ENCODE results near the gene MTTP.

DNA sequence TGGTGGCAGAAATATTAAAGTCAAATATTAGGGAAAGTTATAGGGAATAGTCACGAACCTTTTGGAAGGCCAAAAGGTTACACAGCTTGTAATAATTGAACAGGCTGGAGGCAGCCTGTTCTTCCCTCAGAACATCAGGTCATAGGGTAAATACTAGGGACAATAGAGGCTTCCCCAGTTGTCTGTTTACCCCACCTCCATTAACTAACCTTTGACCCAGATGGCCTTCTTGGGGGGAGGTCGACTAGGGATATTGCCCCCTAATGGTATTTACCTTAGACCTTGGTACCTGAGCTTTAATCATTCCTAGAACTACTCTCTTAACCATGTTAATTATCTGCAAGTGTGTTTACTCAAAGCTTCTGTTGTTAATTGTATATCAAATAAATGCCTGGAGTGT is 37.8 kb upstream of the MTTP start:
- no peak for TF ChIP-seq POLR2AphosphoS5 (IDR thresholded peaks at IDR 0.05)
- TF ChIP-seq CTCF (IDR thresholded peaks at IDR 0.05) = no peak
